GM12864 (cell line): ENCODE results near the gene APBB1.
A peak's percentile ranks its signal among the peaks of the same experiment; 100 is the strongest.

Experiments
- DNase-seq: peaks from one replicate; pipeline ENCODE4 v3.0.0-alpha.2; 2011; ENCODE audit warnings: low read depth
- H3K4me3 ChIP-seq: 2 replicates; pipeline ENCODE4 v1.5.1; 2011; ENCODE audit warnings: mild to moderate bottlenecking, low read depth, low read length, control low read depth
- CTCF ChIP-seq: IDR thresholded peaks from 2 replicates; pipeline ENCODE4 v1.5.1; 2011; ENCODE audit warnings: low read depth, mild to moderate bottlenecking, moderate library complexity, low read length, control low read depth, inconsistent platforms; ENCODE audit errors: missing control alignments

Gene APBB1

GRCh38 chr11:6419009-6419631 is at the start of gene APBB1:
Gene APBB1, minus strand, starts transcription at chr11:6419094. Its CDS starts 7,747 bp downstream, at chr11:6411347.
- DNase-seq = no peak
- no peak for TF ChIP-seq CTCF
- peak within 1 kb of the TSS; percentile 66 for H3K4me3 ChIP-seq

DNA sequence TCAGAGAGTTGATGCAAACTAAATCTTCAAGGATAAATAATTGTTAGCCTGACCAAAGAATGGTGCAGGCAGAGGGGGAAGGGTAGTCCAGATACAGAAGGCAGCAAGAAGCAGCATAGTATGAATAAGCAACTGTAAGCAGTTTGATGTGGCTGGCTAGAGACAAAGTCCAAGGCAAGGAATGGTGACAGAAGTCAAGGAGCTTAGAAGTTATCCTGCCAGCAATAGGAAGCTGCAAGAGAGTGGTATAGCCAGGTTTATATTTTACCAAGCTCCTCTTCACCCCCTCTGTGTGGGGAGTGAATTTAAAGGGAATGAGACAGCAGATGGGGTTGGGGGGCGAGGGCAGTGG is 40.2 kb upstream of the APBB1 start:
- no peak for TF ChIP-seq CTCF
- no peak overlapping the region for H3K4me3 ChIP-seq
- no peak for DNase-seq

GRCh38 chr11:6458352-6459098 is 39.6 kb upstream of the APBB1 start:
- no peak overlapping the region for H3K4me3 ChIP-seq
- no peak for TF ChIP-seq CTCF
- no peak for DNase-seq

- no peak for TF ChIP-seq CTCF
- no peak overlapping the region for H3K4me3 ChIP-seq
- no peak for DNase-seq
Observed at GRCh38 chr11:6457581-6458320, 38.9 kb upstream of the APBB1 start.

- no peak for DNase-seq
- no peak overlapping the region for H3K4me3 ChIP-seq
- no peak for TF ChIP-seq CTCF
Observed at GRCh38 chr11:6456361-6457073, 37.6 kb upstream of the APBB1 start.

DNA sequence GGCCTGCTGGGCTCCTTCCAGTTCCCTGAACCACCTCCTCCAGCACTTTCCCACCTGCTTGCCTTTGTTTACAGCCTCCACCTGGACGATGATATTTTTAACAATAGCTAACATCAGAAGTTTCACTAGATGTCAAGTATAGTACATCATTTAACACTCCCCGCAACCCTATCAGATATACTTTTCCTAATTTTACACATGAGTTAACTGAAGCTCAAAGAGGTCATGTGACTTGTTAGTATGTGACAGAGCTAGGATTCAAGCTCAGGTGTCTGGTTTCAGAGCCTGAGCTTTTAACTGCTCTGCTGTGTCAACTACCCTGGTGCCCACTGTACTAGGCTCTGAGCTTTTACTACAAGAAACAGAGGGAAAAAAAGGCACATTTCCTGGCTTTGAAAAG is 36.2 kb upstream of the APBB1 start:
- H3K4me3 ChIP-seq = no peak overlapping the region
- no peak for DNase-seq
- TF ChIP-seq CTCF = no peak
